Measurements from ENCODE around the gene DIAPH2.

- TF ChIP-seq POLR2A (IDR thresholded peaks at IDR 0.05) (no peak), CTCF (IDR thresholded peaks at IDR 0.05) (no peak)
Observed at GRCh38 chrX:97011540-97011939, 326.9 kb downstream of the DIAPH2 start.

Data from esophagus squamous epithelium (tissue), 4 donors.